GM12878 (cell line): ENCODE data around the gene SLC4A1. TPM values are rescaled to one million over a fixed set of nuclear protein-coding genes. Genes with fewer than 3 reads are reported as not detected.

Experiments used
- BCLAF1 ChIP-seq: fragments of 450-650 bp; IDR thresholded peaks from 2 replicates; pipeline ENCODE4 v1.6.1; 2017; ENCODE audit warnings: antibody characterized with exemption, mild to moderate bottlenecking, moderate library complexity
- CHD1 ChIP-seq: IDR thresholded peaks from 2 replicates; pipeline ENCODE4 v1.6.1; 2012; ENCODE audit warnings: low read depth, low read length, improper control_type of control experiment
- MLLT1 ChIP-seq: fragments of 450-650 bp; IDR thresholded peaks from 2 replicates; pipeline ENCODE4 v1.6.1; 2016; ENCODE audit warnings: mild to moderate bottlenecking
- PAX8 ChIP-seq: fragments of 450-650 bp; IDR thresholded peaks from 2 replicates; pipeline ENCODE4 v1.6.1; 2017; ENCODE audit warnings: mild to moderate bottlenecking, moderate library complexity
- RFX5 ChIP-seq: IDR thresholded peaks from 2 replicates; pipeline ENCODE4 v1.6.1; 2011; ENCODE audit warnings: low read depth, low read length, improper control_type of control experiment
- SUPT20H ChIP-seq: IDR thresholded peaks from 2 replicates; pipeline ENCODE4 v1.6.1; 2011; ENCODE audit warnings: low read depth, mild to moderate bottlenecking, low read length, moderate library complexity, borderline replicate concordance; ENCODE audit not compliant: control insufficient read depth
- TBL1XR1 ChIP-seq: IDR thresholded peaks from 2 replicates; pipeline ENCODE4 v1.6.1; 2012; ENCODE audit warnings: low read depth, low read length, improper control_type of control experiment
- ZBTB40 ChIP-seq: fragments of 450-650 bp; IDR thresholded peaks from 2 replicates; pipeline ENCODE4 v1.6.1; 2016; ENCODE audit warnings: mild to moderate bottlenecking, moderate library complexity, borderline replicate concordance
- ZNF592 ChIP-seq: fragments of 450-650 bp; IDR thresholded peaks from 2 replicates; pipeline ENCODE4 v1.6.1; 2017; ENCODE audit warnings: mild to moderate bottlenecking, moderate library complexity
- ZNF687 ChIP-seq: fragments of 450-650 bp; IDR thresholded peaks from 2 replicates; pipeline ENCODE4 v1.6.1; 2017; ENCODE audit warnings: mild to moderate bottlenecking, moderate library complexity
- polyA plus RNA-seq, 11 experiments: library from polyadenylated mRNA; depleted of rRNA in 4 of 11; unstranded in 6 of 11; stranded (reverse) in 5 of 11; fragments of >200 nt; fragmentation: Nextera tagmentation in 4 of 11; fragmentation: Illumina TruSeq in 1 of 11; extraction: Ambion mirVana in 4 of 11; extraction: Trizol in 1 of 11; gene quantifications; 1 replicate in 1 of 11; 2 replicates in 10 of 11; pipeline versions ENCODE4 v1.2.1 to v1.2.3, GENCODE V29; 2011 to 2016; ENCODE audit warnings: inconsistent platforms in 2 of 11, missing spikeins in 2 of 11, low read depth in 1 of 11
- total RNA-seq, 4 experiments: library from RNA; depleted of rRNA in 3 of 4; stranded (reverse); fragments of >200 nt in 3 of 4; fragmentation: Illumina TruSeq in 1 of 4; extraction: Trizol in 1 of 4; gene quantifications; 2 replicates each; pipeline versions ENCODE4 v1.2.1 to v1.2.3, GENCODE V29; 2013 to 2021

SLC4A1 gene
- total and polyA plus RNA-seq, 10 of the 15 experiments (the other 5 are each of a cell fraction or from before 2014, with no cell fraction given): 0.03 TPM; not detected in 9

- TF ChIP-seq ZBTB40: no peak
- no peak for TF ChIP-seq RFX5
- TF ChIP-seq MLLT1: no peak
- TF ChIP-seq ZNF592: no peak
- TF ChIP-seq BCLAF1: no peak
- TF ChIP-seq PAX8: no peak
- TF ChIP-seq TBL1XR1: no peak
- no peak for TF ChIP-seq CHD1
- no peak for TF ChIP-seq SUPT20H
- TF ChIP-seq ZNF687: no peak
Observed at GRCh38 chr17:44202756-44203155, 65.2 kb downstream of the SLC4A1 start (continued).
